Measurements from ENCODE around the gene FRRS1. TPM values are rescaled to one million over a fixed set of nuclear protein-coding genes. Genes with fewer than 3 reads are reported as not detected.

The FRRS1 gene
- total RNA-seq, 1 experiment from 2014 or later: 11.1 TPM

DNA sequence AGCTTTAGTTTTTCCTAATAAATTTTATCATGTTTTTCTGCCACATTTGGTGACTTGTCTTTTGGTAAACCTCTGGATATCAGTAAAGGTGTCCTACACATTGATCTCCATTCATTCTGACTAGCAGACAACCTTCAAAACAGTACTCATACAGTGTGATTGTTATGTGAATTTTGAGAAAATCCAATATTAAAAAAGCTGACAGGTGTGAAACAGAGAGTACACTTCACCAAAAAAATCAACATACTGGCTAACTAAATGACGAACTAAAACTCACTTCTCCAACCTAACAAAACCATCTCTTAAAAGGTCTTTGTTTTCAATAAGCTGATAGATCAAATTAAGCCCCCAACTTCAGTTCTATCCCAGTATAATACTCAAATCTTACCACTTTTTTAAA is 1.5 kb downstream of the FRRS1 start:
- H3K36me3 ChIP-seq (ENCODE audit: control insufficient read depth, insufficient read depth, low read length): no peaks in the 10 kb centered on the region
- no peak overlapping the region for H3K4me3 ChIP-seq (ENCODE audit: low read depth, low read length)
- Mint-ChIP-seq H3K27me3 (ENCODE audit: insufficient read depth, unreplicated experiment) (no peaks in the 10 kb centered on the region), H3K27ac (ENCODE audit: unreplicated experiment) (no peak overlapping the region), H3K4me3 (ENCODE audit: unreplicated experiment) (no peak overlapping the region), H3K36me3 (ENCODE audit: insufficient read depth, unreplicated experiment) (peaks cover 6% of the 10 kb centered on the region), H3K9me3 (ENCODE audit: unreplicated experiment) (no peaks in the 10 kb centered on the region), H3K4me1 (ENCODE audit: low read depth, unreplicated experiment) (no peaks in the 10 kb centered on the region)
- intact Hi-C loops (cut with micrococcal nuclease; ENCODE audit: unreplicated experiment): no loop called here
- POLR2A ChIA-PET: no interaction called here
- CTCF ChIA-PET: no interaction called here
- TF ChIP-seq, protein P1, sequence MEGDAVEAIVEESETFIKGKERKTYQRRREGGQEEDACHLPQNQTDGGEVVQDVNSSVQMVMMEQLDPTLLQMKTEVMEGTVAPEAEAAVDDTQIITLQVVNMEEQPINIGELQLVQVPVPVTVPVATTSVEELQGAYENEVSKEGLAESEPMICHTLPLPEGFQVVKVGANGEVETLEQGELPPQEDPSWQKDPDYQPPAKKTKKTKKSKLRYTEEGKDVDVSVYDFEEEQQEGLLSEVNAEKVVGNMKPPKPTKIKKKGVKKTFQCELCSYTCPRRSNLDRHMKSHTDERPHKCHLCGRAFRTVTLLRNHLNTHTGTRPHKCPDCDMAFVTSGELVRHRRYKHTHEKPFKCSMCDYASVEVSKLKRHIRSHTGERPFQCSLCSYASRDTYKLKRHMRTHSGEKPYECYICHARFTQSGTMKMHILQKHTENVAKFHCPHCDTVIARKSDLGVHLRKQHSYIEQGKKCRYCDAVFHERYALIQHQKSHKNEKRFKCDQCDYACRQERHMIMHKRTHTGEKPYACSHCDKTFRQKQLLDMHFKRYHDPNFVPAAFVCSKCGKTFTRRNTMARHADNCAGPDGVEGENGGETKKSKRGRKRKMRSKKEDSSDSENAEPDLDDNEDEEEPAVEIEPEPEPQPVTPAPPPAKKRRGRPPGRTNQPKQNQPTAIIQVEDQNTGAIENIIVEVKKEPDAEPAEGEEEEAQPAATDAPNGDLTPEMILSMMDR (IDR thresholded peaks at IDR 0.05; ENCODE audit: insufficient read depth in 1 of 2, low read depth in 1 of 2, low read length in 1 of 2, severe bottlenecking in 1 of 2, unreplicated experiment in 1 of 2): no peak
- no peaks in the 10 kb centered on the region for H3K27me3 ChIP-seq (replicated peaks; ENCODE audit: control insufficient read depth, insufficient read depth, low read length)
- no TSS peak for BruUV-seq (replicated peaks)
- no peaks in the 10 kb centered on the region for H3K9me3 ChIP-seq
- peaks cover 7% of the 10 kb centered on the region for H3K4me1 ChIP-seq
- no peak for DNase-seq

DNA sequence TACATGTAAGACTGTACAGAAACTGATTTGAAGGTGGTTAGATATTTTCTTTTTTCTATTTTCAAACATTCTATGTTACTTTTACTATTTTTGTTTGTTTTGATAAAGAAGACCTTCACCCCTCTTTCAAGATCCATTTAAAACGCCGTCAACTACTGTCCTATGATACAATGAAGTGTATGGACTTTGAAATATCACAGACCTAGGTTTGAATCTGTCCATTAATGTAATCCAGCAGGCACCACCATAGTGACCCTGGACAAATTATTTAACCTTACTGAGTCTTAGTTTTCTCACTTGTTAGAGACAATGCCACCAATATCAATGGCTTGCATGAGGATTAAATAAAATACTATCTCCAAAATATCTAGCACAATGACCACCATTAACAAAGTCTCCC is 2.0 kb downstream of the FRRS1 start:
- no peak overlapping the region for H3K4me3 Mint-ChIP-seq (ENCODE audit: unreplicated experiment)
- CTCF ChIA-PET: no interaction called here

DNA sequence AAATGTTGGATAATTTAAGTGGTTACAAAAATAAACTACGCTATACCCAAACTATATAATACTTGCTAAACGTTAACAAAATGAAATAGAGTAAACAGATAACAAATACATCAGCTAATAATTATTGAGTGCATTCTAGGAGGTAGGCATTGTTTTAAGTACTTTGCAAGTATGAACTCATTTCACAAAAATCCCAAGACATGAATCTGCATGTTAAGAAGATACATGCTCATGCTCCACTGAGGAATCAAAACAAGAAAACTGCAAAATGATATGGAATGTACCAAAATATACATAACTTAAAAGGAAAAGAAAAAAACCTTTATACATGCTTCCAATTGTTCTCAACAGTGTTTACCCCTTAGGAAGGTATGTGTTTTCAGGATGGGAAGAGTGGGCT is 2.5 kb downstream of the FRRS1 start:
- Mint-ChIP-seq H3K36me3 (ENCODE audit: insufficient read depth, unreplicated experiment) (peaks cover 13% of the 10 kb centered on the region), H3K27me3 (ENCODE audit: insufficient read depth, unreplicated experiment) (no peaks in the 10 kb centered on the region), H3K27ac (ENCODE audit: unreplicated experiment) (no peak overlapping the region), H3K4me1 (ENCODE audit: low read depth, unreplicated experiment) (peaks cover 8% of the 10 kb centered on the region), H3K9me3 (ENCODE audit: unreplicated experiment) (peaks cover 9% of the 10 kb centered on the region), H3K4me3 (ENCODE audit: unreplicated experiment) (no peak overlapping the region)
- no peak overlapping the region for H3K4me3 ChIP-seq (ENCODE audit: low read depth, low read length)
- H3K27me3 ChIP-seq (replicated peaks; ENCODE audit: control insufficient read depth, insufficient read depth, low read length): no peaks in the 10 kb centered on the region
- intact Hi-C loops (cut with micrococcal nuclease; ENCODE audit: unreplicated experiment): no loop called here
- H3K9me3 ChIP-seq: no peaks in the 10 kb centered on the region
- DNase-seq: no peak
- ChIA-PET POLR2A (no interaction called here), CTCF (no interaction called here)
- peaks cover 7% of the 10 kb centered on the region for H3K4me1 ChIP-seq
- TF ChIP-seq, protein P1 (IDR thresholded peaks at IDR 0.05; ENCODE audit: insufficient read depth in 1 of 2, low read depth in 1 of 2, low read length in 1 of 2, severe bottlenecking in 1 of 2, unreplicated experiment in 1 of 2): no peak
- H3K36me3 ChIP-seq (ENCODE audit: control insufficient read depth, insufficient read depth, low read length): no peaks in the 10 kb centered on the region
- no TSS peak for BruUV-seq (replicated peaks)

More for the DNA sequence above, 2.0 kb downstream of the FRRS1 start:
- Histone ChIP-seq H3K4me3 (ENCODE audit: low read depth, low read length) (no peak overlapping the region), H3K27me3 (replicated peaks; ENCODE audit: control insufficient read depth, insufficient read depth, low read length) (no peaks in the 10 kb centered on the region), H3K9me3 (no peaks in the 10 kb centered on the region), H3K36me3 (ENCODE audit: control insufficient read depth, insufficient read depth, low read length) (no peaks in the 10 kb centered on the region), H3K4me1 (peaks cover 7% of the 10 kb centered on the region)
- intact Hi-C loops (cut with micrococcal nuclease; ENCODE audit: unreplicated experiment): no loop called here
- Mint-ChIP-seq H3K4me1 (ENCODE audit: low read depth, unreplicated experiment) (peaks cover 3% of the 10 kb centered on the region), H3K36me3 (ENCODE audit: insufficient read depth, unreplicated experiment) (peaks cover 9% of the 10 kb centered on the region), H3K27ac (ENCODE audit: unreplicated experiment) (no peak overlapping the region), H3K9me3 (ENCODE audit: unreplicated experiment) (peaks cover 4% of the 10 kb centered on the region), H3K27me3 (ENCODE audit: insufficient read depth, unreplicated experiment) (no peaks in the 10 kb centered on the region)
- TF ChIP-seq, protein P1 (IDR thresholded peaks at IDR 0.05; ENCODE audit: insufficient read depth in 1 of 2, low read depth in 1 of 2, low read length in 1 of 2, severe bottlenecking in 1 of 2, unreplicated experiment in 1 of 2): no peak
- POLR2A ChIA-PET: no interaction called here
- BruUV-seq (replicated peaks): no TSS peak
- DNase-seq: no peak

Data from Caco-2 (cell line).